Measurements from ENCODE around the gene DYSF.

Gene DYSF

DNA sequence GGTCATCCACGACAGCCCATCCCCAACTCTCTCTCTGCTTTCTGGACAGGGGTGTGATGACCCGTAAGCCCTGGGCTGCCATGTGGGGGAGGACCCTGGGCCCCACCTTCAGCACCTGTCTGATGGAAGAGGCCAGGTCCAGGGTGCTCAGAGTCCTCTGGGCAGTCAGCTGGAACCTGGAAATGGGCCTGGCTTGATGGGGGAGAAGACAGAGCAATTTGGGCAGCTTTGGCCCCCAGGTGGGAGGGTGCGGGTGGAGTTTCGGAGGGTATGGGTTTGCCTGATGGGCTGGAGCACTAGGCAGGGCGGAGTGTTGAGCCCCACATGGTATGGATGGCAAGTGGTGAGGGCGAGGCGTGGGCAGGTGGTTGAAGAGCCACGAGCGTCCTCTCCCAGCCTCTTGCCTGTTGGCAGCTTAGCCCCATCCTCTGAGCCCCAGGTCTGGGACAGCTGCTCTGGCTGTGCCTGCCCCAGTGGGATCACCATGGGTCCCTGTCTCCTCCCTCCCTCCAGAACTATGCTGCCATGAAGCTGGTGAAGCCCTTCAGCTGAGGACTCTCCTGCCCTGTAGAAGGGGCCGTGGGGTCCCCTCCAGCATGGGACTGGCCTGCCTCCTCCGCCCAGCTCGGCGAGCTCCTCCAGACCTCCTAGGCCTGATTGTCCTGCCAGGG is 232.7 kb downstream of the DYSF start:
- DNase-seq (ENCODE audit: low read depth in 4 of 4, low spot score in 1 of 4) = no peak

- no peak for DNase-seq (ENCODE audit: low read depth in 4 of 4, low spot score in 1 of 4)
Measured at GRCh38 chr2:71686781-71687180, 233.4 kb downstream of the DYSF start.

DNA sequence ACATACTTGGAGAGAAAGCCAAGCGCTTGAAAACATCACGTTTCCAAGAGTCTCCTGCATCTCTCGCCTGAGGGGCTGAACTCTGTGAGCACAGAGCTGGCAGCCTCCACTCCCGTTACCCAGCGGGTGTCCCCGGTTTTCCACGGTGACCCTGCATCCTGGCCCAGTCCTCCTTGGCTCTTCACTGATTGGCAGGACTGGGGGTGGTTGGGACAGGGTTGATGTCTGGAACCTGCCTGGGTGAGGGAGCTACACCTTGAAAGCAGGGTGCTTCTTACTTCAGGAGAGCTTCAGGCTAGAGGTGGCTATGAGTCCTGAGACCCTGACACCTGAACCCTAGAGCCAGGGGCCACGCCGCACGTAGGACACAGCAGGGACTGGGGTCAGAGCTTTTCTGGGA is 234.1 kb downstream of the DYSF start:
- no peak for DNase-seq (ENCODE audit: low read depth in 4 of 4, low spot score in 1 of 4)

- DNase-seq (ENCODE audit: low read depth in 4 of 4, low spot score in 1 of 4) = no peak
Measured at GRCh38 chr2:71688530-71688929, 235.2 kb downstream of the DYSF start.

DNA sequence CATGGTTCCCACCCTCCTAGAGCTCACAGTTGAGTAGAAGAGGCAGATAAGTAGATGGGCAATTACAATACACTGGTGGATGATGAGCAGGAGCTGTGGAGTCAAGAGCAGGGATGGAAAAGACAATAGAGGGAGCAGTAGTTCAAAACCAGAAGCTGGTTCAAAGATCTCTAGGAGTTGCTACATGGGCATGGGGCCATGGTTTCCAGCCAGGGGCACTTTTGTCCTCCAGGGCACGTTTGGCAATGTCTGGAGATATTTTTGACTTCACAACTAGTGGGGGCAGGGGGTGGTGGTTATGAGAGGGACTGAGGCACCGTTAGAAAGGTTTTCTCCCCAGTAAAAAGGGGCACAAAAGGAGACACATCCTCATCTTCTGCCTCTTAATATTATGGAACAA is 236.0 kb downstream of the DYSF start:
- DNase-seq (ENCODE audit: low read depth in 4 of 4, low spot score in 1 of 4) = no peak

DNA sequence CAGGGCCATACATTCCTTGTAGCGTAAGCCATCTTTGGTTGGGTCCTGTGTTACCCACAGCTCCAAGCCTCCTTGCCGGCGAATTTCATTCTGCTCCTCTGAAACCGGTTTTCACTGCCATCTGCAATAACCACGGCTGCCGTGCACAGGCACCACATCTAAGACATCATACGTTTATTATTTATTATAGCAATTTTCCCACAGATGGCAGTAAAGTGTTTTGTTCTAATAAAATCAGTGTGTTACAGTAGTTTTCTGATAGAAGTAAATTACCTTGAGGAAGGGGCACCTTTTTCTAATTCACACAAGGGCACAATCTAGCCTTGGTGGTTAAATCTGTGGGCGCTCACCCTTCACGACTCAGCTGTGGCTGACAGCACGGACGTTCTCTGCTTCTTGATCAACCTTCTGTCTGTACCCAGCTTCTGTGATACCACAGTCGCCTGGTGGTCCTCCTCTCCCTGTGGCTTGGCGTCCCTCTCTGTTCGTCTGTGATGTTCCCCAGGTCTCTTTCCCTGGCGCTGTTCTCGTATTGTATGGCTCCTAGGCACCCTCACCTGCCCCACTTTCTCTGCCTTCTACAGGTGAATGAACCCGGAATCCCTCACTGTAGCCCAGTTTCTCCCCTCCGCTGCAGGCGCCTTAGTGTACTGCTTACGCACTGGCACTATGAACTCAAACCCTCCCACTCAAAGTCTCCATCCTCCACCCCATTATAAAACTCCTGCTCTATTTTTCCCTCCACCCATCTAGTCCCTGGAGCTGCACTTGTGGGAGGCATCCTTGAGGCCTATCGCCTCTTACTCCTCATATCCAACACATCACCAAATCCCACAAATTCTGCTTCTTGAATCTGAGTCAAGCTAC is 236.8 kb downstream of the DYSF start:
- DNase-seq (ENCODE audit: low read depth in 4 of 4, low spot score in 1 of 4) = no peak

GRCh38 chr2:71690876-71691475 is 237.6 kb downstream of the DYSF start:
- no peak for DNase-seq (ENCODE audit: low read depth in 4 of 4, low spot score in 1 of 4)

GRCh38 chr2:71691747-71692441 is 238.5 kb downstream of the DYSF start:
- DNase-seq (ENCODE audit: low read depth in 4 of 4, low spot score in 1 of 4) = no peak

GRCh38 chr2:71692621-71693277 is 239.4 kb downstream of the DYSF start:
- DNase-seq (ENCODE audit: low read depth in 4 of 4, low spot score in 1 of 4) = no peak

- no peak for DNase-seq (ENCODE audit: low read depth in 4 of 4, low spot score in 1 of 4)
Measured at GRCh38 chr2:71693286-71694270, 240.2 kb downstream of the DYSF start.

DNA sequence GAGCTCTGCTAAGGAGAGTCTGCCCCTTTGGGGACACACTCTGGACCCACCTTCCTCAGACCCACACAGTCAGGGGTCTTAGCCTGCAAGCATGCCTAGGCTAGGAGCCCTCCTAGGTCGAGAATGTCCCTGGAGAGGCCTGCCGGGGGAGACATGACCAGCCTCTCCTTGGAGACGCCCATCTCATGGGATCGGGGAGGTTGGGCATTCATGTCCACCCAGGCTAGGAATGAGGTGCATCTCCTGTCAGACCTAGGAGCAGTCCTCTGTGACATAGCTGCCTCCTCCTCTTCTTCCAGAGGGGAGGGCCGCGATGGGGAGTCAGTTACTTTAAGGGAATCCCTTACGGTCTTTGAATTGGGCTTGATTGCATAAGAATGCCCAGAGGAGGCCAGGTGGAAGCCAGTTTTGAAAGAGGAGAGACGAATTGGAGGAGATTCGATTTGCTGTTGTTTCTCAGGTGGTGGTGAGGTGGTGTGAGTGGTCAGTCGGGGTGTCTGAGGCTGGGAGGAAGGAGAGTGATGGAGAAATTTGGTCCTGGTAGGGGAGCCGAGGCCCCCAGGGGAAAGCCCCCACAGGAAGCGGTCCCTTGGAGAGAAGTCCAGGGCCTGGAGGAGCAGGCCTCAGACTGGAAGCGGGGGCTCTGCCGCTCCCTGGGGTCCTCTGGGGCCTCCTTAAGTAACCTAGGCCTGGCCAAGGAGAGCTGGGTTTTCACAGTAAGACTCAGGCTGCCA is 241.3 kb downstream of the DYSF start:
- DNase-seq (ENCODE audit: low read depth in 4 of 4, low spot score in 1 of 4) = no peak

- no peak for DNase-seq (ENCODE audit: low read depth in 4 of 4, low spot score in 1 of 4)
Measured at GRCh38 chr2:71695235-71696120, 242.1 kb downstream of the DYSF start.

DNA sequence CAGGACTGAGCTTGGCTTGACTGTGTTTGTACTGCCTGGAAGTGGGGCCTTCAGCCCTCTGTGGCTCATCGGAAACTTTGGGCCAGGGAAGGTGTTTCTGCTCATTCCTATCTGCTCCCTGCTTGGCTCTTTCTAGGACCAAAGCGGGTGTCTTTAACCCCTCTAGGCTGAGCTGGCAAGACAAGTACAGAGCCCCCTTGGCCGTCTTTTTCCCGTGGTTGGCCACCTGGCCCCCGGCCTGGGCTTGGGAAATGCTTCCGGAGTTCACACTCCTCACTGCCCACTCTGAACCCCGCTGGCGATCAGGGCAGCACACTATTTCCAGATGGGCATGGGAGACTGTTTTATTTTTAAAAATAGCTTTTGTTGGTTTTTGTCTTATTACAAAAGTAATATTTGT is 243.0 kb downstream of the DYSF start:
- no peak for DNase-seq (ENCODE audit: low read depth in 4 of 4, low spot score in 1 of 4)

- no peak for DNase-seq (ENCODE audit: low read depth in 4 of 4, low spot score in 1 of 4)
Measured at GRCh38 chr2:71697106-71698004, 244.0 kb downstream of the DYSF start.

DNA sequence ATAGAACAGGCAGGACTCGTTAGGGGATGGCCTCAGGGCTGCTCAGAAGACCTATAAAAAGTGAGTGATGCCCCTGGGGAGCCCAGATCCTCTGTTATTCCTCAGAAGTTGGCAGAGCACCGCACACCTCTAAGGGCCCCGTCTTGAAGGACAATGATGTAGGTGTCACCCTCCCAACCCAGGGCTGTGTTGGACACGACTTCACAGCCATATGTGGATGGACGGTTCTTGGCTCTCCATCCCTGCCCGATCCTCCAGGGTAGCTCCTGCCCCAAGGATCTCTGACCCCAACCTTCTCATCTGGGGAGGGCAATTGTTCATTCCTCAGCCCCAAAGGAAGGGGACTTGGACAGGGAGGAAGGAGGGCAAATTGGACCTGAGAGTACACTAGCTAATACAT is 246.1 kb downstream of the DYSF start:
- DNase-seq (ENCODE audit: low read depth in 4 of 4, low spot score in 1 of 4) = no peak

GRCh38 chr2:71700041-71700657 is 246.8 kb downstream of the DYSF start:
- DNase-seq (ENCODE audit: low read depth in 4 of 4, low spot score in 1 of 4) = no peak
